Embryonic facial prominence (tissue), 1 donor: ENCODE measurements around the gene COPZ1.

Source experiments
- DNase-seq: peaks from one replicate; pipeline ENCODE4 v3.0.0-alpha.2; 2016; ENCODE audit errors: extremely low spot score

Gene COPZ1

GRCh38 chr12:54394281-54394719 is 69.4 kb downstream of the COPZ1 start:
- DNase-seq: no peak

GRCh38 chr12:54394986-54395385 is 70.1 kb downstream of the COPZ1 start:
- DNase-seq: no peak

- DNase-seq: no peak
Observed at GRCh38 chr12:54395545-54395944, 70.6 kb downstream of the COPZ1 start.

GRCh38 chr12:54397157-54397556 is 72.2 kb downstream of the COPZ1 start:
- no peak for DNase-seq

- DNase-seq: no peak
Observed at GRCh38 chr12:54398218-54398617, 73.3 kb downstream of the COPZ1 start.

- peak; percentile 70 for DNase-seq
Observed at GRCh38 chr12:54398995-54399793, 74.3 kb downstream of the COPZ1 start.

- DNase-seq: no peak
Observed at GRCh38 chr12:54401119-54401518, 76.2 kb downstream of the COPZ1 start.
